T1000 (cell line): ENCODE data around the gene PPP1R1A.
A peak's percentile ranks its signal among the peaks of the same experiment; 100 is the strongest.

Experiments used
- DNase-seq: peaks from one replicate; lab custom pipeline; 2025; ENCODE audit warnings: mixed read lengths; lab: John Stamatoyannopoulos, UW

PPP1R1A gene

GRCh38 chr12:54571193-54572188 lies 17.0 kb downstream of the PPP1R1A start:
- no peak for DNase-seq

GRCh38 chr12:54569995-54570528 lies 18.4 kb downstream of the PPP1R1A start:
- DNase-seq: no peak

GRCh38 chr12:54569072-54569471 lies 19.4 kb downstream of the PPP1R1A start:
- no peak for DNase-seq

- no peak for DNase-seq
These were observed 21.7 kb downstream of the PPP1R1A start for GRCh38 chr12:54566792-54567191.

- DNase-seq: no peak
These were observed 22.4 kb downstream of the PPP1R1A start for GRCh38 chr12:54565986-54566544.

GRCh38 chr12:54565310-54565985 lies 23.0 kb downstream of the PPP1R1A start:
- no peak for DNase-seq

GRCh38 chr12:54564768-54565167 lies 23.7 kb downstream of the PPP1R1A start:
- no peak for DNase-seq

GRCh38 chr12:54563787-54564186 lies 24.7 kb downstream of the PPP1R1A start:
- DNase-seq: no peak

GRCh38 chr12:54562750-54563356 lies 25.6 kb downstream of the PPP1R1A start:
- DNase-seq: no peak

GRCh38 chr12:54561164-54561563 lies 27.3 kb downstream of the PPP1R1A start:
- no peak for DNase-seq

- peak; percentile 8 for DNase-seq
These were observed 28.0 kb downstream of the PPP1R1A start for GRCh38 chr12:54560374-54560858.

GRCh38 chr12:54558759-54559158 lies 29.7 kb downstream of the PPP1R1A start:
- DNase-seq: no peak

GRCh38 chr12:54558311-54558710 lies 30.1 kb downstream of the PPP1R1A start:
- DNase-seq: no peak

- DNase-seq: no peak
These were observed 32.7 kb downstream of the PPP1R1A start for GRCh38 chr12:54555670-54556257.

- DNase-seq: peak; percentile 93
These were observed 38.5 kb downstream of the PPP1R1A start for GRCh38 chr12:54549774-54550451.

GRCh38 chr12:54546511-54546910 lies 41.9 kb downstream of the PPP1R1A start:
- DNase-seq: no peak

GRCh38 chr12:54544743-54545142 lies 43.7 kb downstream of the PPP1R1A start:
- no peak for DNase-seq

- no peak for DNase-seq
These were observed 44.9 kb downstream of the PPP1R1A start for GRCh38 chr12:54543526-54543925.

GRCh38 chr12:54541751-54542290 lies 46.6 kb downstream of the PPP1R1A start:
- no peak for DNase-seq

- no peak for DNase-seq
These were observed 50.2 kb downstream of the PPP1R1A start for GRCh38 chr12:54538136-54538700.
